Activated CD8-positive, alpha-beta memory T cell treated with anti-CD3 and anti-CD28 coated beads, Interleukin-2, amount 10 ng/mL, durations not matched to agents 7 days and 5 days (primary cell): ENCODE results near the gene KIF20B. TPM values are rescaled to one million over a fixed set of nuclear protein-coding genes. Genes with fewer than 3 reads are reported as not detected.
"Not testable (repeated sequence)": the region's sequence is repeated elsewhere in the genome, so short reads cannot be mapped to it uniquely, and the experiment has no call there.

Source experiments
- ATAC-seq: fragments of 150-1000 bp; cut with Tn5 transposase; one replicate; pipeline ENCODE4 v1.10.0; 2021; ENCODE audit warnings: moderate library complexity
- CTCF ChIA-PET: fragments of 350-600 bp; sonication (Branson Sonifier 250); formaldehyde crosslinking; loops from one replicate; lab custom pipeline; 2021; ENCODE audit warnings: antibody characterized with exemption; lab: Charles Lee
- DNase-seq: peaks from one replicate; pipeline ENCODE4 v3.0.0-alpha.2; 2020
- H3K27ac Mint-ChIP-seq: one replicate; pipeline ENCODE4 v1.8.0; 2021; ENCODE audit warnings: mild to moderate bottlenecking, mixed read lengths
- H3K27me3 Mint-ChIP-seq: one replicate; pipeline ENCODE4 v1.8.0; 2021; ENCODE audit warnings: mixed read lengths
- H3K36me3 Mint-ChIP-seq: one replicate; pipeline ENCODE4 v1.8.0; 2021; ENCODE audit warnings: mild to moderate bottlenecking, mixed read lengths
- H3K4me1 Mint-ChIP-seq: one replicate; pipeline ENCODE4 v1.8.0; 2021; ENCODE audit warnings: mixed read lengths
- H3K4me3 Mint-ChIP-seq: one replicate; pipeline ENCODE4 v1.8.0; 2021; ENCODE audit warnings: mild to moderate bottlenecking, moderate library complexity, mixed read lengths
- H3K9me3 Mint-ChIP-seq: one replicate; pipeline ENCODE4 v1.8.0; 2022; ENCODE audit warnings: low read depth, mixed read lengths
- total RNA-seq, 2 experiments: library from RNA; stranded (reverse); gene quantifications; one replicate each; pipeline ENCODE4 v1.2.3, GENCODE V29; 2021

Gene KIF20B
- total RNA-seq, 2 experiments from 2014 or later: 87.5 to 92.8 TPM

GRCh38 chr10:89808842-89809241 lies 107.5 kb downstream of the KIF20B start:
- ATAC-seq: no peak
- H3K36me3 Mint-ChIP-seq: no peaks in the 10 kb centered on the region
- CTCF ChIA-PET: interaction anchor here (0.8 to 1.1 kb wide), 2 partner anchors 15 to 19 kb away, joined by 3 read pairs; no protein-coding TSS in a partner anchor
- H3K4me3 Mint-ChIP-seq: no peak overlapping the region
- DNase-seq: no peak
- peaks cover 25% of the 10 kb centered on the region for H3K27me3 Mint-ChIP-seq
- peaks cover 15% of the 10 kb centered on the region for H3K4me1 Mint-ChIP-seq
- H3K9me3 Mint-ChIP-seq: no peaks in the 10 kb centered on the region
- no peak overlapping the region for H3K27ac Mint-ChIP-seq

GRCh38 chr10:89809766-89810165 lies 108.4 kb downstream of the KIF20B start:
- H3K27me3 Mint-ChIP-seq: peaks cover 25% of the 10 kb centered on the region
- no peaks in the 10 kb centered on the region for H3K9me3 Mint-ChIP-seq
- H3K4me3 Mint-ChIP-seq: no peak overlapping the region
- no peaks in the 10 kb centered on the region for H3K36me3 Mint-ChIP-seq
- no peak for DNase-seq
- peaks cover 15% of the 10 kb centered on the region for H3K4me1 Mint-ChIP-seq
- no peak overlapping the region for H3K27ac Mint-ChIP-seq
- no peak for ATAC-seq
- CTCF ChIA-PET: interaction anchor here (1.1 kb wide), 1 partner anchor 18 kb away, joined by 3 read pairs; no protein-coding TSS in a partner anchor

GRCh38 chr10:89810908-89811525 lies 109.6 kb downstream of the KIF20B start:
- CTCF ChIA-PET: no interaction called here
- no peak overlapping the region for H3K4me3 Mint-ChIP-seq

GRCh38 chr10:89813546-89813945 lies 112.2 kb downstream of the KIF20B start:
- Mint-ChIP-seq H3K4me1 (no peaks in the 10 kb centered on the region), H3K4me3 (no peak overlapping the region), H3K27ac (no peak overlapping the region), H3K27me3 (peaks cover 26% of the 10 kb centered on the region), H3K36me3 (no peaks in the 10 kb centered on the region), H3K9me3 (no peaks in the 10 kb centered on the region)
- DNase-seq: no peak
- ATAC-seq: no peak
- CTCF ChIA-PET: no interaction called here

More at GRCh38 chr10:89810908-89811525, 109.6 kb downstream of the KIF20B start:
- H3K9me3 Mint-ChIP-seq: no peaks in the 10 kb centered on the region
- no peak overlapping the region for H3K27ac Mint-ChIP-seq
- H3K36me3 Mint-ChIP-seq: no peaks in the 10 kb centered on the region
- DNase-seq (no peak), ATAC-seq (no peak)
- peaks cover 25% of the 10 kb centered on the region for H3K27me3 Mint-ChIP-seq
- peaks cover 7% of the 10 kb centered on the region for H3K4me1 Mint-ChIP-seq

GRCh38 chr10:89814278-89814677 lies 112.9 kb downstream of the KIF20B start:
- Mint-ChIP-seq H3K36me3 (no peaks in the 10 kb centered on the region), H3K4me3 (no peak overlapping the region), H3K27me3 (peaks cover 20% of the 10 kb centered on the region), H3K4me1 (no peaks in the 10 kb centered on the region), H3K9me3 (no peaks in the 10 kb centered on the region), H3K27ac (no peak overlapping the region)
- ATAC-seq (no peak), DNase-seq (no peak)
- CTCF ChIA-PET: no interaction called here

- Mint-ChIP-seq H3K4me3 (no peak overlapping the region), H3K27ac (no peak overlapping the region), H3K27me3 (peaks cover 14% of the 10 kb centered on the region), H3K36me3 (no peaks in the 10 kb centered on the region), H3K4me1 (no peaks in the 10 kb centered on the region), H3K9me3 (peaks cover 2% of the 10 kb centered on the region)
- DNase-seq: no peak
- CTCF ChIA-PET: no interaction called here
- no peak for ATAC-seq
Observed at GRCh38 chr10:89815049-89815853, 113.9 kb downstream of the KIF20B start.

GRCh38 chr10:89819008-89819407 lies 117.6 kb downstream of the KIF20B start:
- H3K9me3 Mint-ChIP-seq, H3K27me3 Mint-ChIP-seq, H3K4me1 Mint-ChIP-seq, ATAC-seq, H3K4me3 Mint-ChIP-seq, CTCF ChIA-PET, H3K27ac Mint-ChIP-seq, DNase-seq, H3K36me3 Mint-ChIP-seq: not testable (repeated sequence)

Other genes with a start within 250 kb of the KIF20B start
- not detected for gene SLC16A12, start 166.0 kb upstream of the KIF20B start, total RNA-seq
- gene PANK1, start 56.3 kb upstream of the KIF20B start, total RNA-seq: 1 to 10 TPM; 6.2 to 7.8 TPM